Vagina (tissue), 2 donors: ENCODE data around the gene NOTCH1.

Experiments
- POLR2A ChIP-seq, 2 donors: fragments of 450-650 bp; IDR thresholded peaks; one replicate each; pipeline ENCODE4 v1.6.1; 2017; ENCODE audit warnings: antibody characterized with exemption in 2 of 2, mild to moderate bottlenecking in 2 of 2, moderate library complexity in 2 of 2
- TF ChIP-seq, protein P1 (sequence below), 3 experiments: fragments of 450-650 bp in 2 of 3; fragments of 200-600 bp in 1 of 3; sonication (generic) in 1 of 3; IDR thresholded peaks; one replicate each; pipeline ENCODE4 v1.5.1; 2017 to 2019; ENCODE audit warnings: antibody characterized with exemption in 3 of 3, mild to moderate bottlenecking in 2 of 3, moderate library complexity in 2 of 3

DNA sequence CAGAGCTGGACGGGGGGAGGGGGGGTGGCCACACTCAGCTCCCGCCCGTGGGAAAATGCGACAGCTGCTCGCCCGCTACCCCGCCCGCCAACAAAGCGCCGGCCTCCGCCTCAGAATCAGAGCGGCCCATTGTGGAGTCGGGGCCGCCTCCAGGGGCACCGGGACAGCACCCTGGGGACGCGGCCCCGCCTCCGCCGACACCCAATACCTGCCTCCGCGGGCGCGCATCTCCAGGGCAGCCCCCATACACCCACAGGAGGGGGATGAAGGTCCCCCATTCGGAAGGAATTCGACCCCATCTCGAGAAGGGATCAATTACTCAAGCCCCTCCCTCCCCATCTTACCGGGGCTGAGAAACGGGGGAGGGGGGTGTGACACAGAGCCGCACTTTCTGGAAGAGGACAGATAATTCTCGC lies 1.3 kb downstream of the NOTCH1 start:
- TF ChIP-seq, protein P1, sequence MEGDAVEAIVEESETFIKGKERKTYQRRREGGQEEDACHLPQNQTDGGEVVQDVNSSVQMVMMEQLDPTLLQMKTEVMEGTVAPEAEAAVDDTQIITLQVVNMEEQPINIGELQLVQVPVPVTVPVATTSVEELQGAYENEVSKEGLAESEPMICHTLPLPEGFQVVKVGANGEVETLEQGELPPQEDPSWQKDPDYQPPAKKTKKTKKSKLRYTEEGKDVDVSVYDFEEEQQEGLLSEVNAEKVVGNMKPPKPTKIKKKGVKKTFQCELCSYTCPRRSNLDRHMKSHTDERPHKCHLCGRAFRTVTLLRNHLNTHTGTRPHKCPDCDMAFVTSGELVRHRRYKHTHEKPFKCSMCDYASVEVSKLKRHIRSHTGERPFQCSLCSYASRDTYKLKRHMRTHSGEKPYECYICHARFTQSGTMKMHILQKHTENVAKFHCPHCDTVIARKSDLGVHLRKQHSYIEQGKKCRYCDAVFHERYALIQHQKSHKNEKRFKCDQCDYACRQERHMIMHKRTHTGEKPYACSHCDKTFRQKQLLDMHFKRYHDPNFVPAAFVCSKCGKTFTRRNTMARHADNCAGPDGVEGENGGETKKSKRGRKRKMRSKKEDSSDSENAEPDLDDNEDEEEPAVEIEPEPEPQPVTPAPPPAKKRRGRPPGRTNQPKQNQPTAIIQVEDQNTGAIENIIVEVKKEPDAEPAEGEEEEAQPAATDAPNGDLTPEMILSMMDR (IDR thresholded peaks at IDR 0.05): no peak
- no peak for TF ChIP-seq POLR2A (IDR thresholded peaks at IDR 0.05)
